DLD1 (cell line): Measurements from ENCODE around the gene TTLL13.

Experiments
- in situ Hi-C: cut with HindIII; loops from 2 replicates; pipeline ENCODE4 v1.10.0; 2017; ENCODE audit warnings: low sequenced_read_pairs

Gene TTLL13

DNA sequence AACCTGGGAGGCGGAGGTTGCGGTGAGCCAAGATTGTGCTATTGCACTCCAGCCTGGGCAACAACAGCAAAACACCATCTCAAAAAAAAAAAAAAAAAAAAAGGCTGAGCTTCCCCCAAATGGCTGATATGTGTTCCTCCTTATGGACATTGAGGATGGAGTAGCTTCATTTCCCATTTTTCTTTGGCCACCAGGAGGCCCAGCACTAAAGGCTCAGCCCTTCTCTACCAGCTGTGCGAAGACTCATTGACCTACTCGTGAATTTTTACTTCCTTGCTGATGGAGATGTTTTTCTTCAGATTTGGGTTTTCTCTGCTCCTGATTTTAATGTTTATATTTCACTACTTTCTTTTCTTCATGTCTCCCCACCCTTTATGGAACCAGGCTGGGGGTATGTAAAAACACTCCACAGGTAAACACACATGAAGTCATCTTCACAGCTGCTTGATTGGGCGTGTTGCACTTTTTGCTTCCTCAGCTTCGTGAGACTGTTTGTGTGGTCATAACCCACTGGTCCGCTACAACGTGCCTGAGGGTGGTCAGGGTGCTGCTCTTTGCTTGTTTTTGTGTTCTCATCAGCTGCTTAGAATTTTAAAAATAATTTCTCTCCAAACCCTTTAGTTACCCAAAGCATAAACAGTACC lies 34.7 kb upstream of the TTLL13 start:
- in situ Hi-C loops = loop anchor here (10.0 kb wide), 1 partner anchor 70 kb away; no protein-coding TSS in a partner anchor

DNA sequence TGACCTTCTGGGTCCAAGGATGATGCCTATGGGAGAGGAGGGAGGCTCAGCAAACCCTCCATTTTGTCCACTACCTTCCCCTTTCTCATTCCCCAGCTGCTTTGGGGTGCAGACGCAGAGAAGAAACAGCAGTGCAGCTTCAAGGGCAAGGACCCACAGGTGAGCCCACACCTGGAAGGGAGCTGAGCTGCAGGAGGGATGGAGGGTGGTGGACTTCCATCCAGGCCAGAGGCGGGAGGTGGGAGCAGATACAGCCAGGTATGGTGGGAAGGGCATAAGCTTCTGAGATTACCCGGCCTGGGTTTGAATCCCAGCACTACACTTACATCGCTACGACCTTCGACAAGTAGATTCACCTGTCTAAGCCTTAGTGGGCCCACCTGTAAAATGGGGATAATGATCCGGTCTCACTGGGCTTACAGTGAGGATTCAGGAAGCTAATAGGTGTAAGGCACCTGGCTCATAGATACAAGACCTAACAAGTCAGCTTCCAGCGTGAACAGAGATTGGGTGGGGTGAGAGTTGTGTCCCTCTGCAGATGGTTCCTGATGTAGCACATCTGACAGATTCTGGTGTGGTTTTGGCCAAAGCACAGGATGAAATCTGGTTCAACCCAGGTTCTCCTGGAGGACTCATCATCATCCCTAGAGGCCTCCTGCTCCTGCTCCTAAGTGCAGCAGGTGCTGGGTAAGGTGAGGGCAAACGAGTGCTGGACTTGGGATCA lies 31.5 kb upstream of the TTLL13 start:
- in situ Hi-C loops = loop anchor here (10.0 kb wide), 1 partner anchor 73 kb away; no protein-coding TSS in a partner anchor

- in situ Hi-C loops = loop anchor here (10.0 kb wide), 1 partner anchor 75 kb away; no protein-coding TSS in a partner anchor
Observed at GRCh38 chr15:90219421-90220141, 29.8 kb upstream of the TTLL13 start.

DNA sequence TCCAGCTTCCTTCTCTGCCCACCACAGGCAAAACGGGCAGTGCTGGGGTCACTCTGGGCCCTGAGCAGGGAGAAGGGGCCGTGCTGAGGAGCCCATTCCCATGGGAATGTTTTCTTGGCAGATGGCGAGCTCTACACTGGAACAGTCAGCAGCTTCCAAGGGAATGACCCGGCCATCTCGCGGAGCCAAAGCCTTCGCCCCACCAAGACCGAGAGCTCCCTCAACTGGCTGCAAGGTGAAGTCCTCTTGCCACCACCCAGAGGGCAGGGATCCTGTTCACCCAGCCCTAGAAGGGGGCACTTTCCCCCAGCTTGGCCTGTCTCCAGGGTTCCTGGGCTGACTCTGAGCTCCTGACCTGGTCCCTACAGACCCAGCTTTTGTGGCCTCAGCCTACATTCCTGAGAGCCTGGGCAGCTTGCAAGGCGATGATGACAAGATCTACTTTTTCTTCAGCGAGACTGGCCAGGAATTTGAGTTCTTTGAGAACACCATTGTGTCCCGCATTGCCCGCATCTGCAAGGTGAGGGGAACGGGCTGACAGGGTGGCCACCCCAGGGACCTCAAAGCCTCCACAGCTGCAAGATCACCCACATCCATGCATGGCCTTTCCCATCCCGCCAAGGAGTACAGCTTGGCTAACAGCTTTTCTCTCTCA lies 28.0 kb upstream of the TTLL13 start:
- in situ Hi-C loops = no loop called here

GRCh38 chr15:90222547-90222946 lies 26.8 kb upstream of the TTLL13 start:
- in situ Hi-C loops = no loop called here

DNA sequence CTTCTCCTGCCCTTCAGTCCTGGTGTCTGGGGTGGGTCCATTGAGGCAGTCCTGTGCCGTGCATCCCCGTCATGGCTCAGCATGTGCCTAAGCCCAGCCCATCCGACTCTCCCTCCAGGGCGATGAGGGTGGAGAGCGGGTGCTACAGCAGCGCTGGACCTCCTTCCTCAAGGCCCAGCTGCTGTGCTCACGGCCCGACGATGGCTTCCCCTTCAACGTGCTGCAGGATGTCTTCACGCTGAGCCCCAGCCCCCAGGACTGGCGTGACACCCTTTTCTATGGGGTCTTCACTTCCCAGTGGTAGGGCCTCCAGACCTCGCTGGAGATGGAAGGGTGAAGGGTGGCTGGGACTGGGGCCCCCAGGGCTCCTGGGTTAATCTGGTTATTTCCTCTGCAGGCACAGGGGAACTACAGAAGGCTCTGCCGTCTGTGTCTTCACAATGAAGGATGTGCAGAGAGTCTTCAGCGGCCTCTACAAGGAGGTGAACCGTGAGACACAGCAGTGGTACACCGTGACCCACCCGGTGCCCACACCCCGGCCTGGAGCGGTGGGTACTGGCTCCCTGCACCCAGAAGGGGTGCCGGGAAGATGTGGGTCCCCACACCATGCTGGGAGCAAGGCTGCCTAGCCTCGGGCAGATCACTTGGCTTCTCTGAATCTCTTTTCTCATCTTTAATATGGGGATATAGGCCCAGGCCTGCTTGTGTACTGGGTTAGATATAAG lies 25.8 kb upstream of the TTLL13 start:
- in situ Hi-C loops = no loop called here

GRCh38 chr15:90225047-90225446 lies 24.3 kb upstream of the TTLL13 start:
- in situ Hi-C loops = no loop called here

GRCh38 chr15:90225504-90226234 lies 23.7 kb upstream of the TTLL13 start:
- in situ Hi-C loops = no loop called here

DNA sequence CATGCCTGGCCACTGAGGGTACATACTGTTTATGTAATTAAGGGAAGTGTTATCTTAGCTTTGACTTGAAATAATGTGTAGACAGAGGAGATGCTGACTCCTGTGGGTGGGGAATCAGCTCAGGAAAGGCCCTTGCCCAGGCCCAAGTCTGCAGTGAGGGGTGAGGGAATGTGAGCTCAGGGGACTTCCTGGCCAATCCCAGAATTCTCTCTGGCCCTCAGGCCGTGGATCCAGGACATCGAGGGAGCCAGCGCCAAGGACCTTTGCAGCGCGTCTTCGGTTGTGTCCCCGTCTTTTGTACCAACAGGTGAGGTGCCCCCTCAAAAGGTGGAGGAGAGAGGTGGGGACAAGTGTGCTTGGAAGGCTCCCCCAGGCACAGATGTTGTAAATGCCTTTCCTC lies 22.0 kb upstream of the TTLL13 start:
- in situ Hi-C loops = no loop called here

- in situ Hi-C loops = no loop called here
Observed at GRCh38 chr15:90227816-90228772, 21.3 kb upstream of the TTLL13 start.

GRCh38 chr15:90228960-90229359 lies 20.4 kb upstream of the TTLL13 start:
- in situ Hi-C loops = no loop called here

- in situ Hi-C loops = no loop called here
Observed at GRCh38 chr15:90230071-90230494, 19.3 kb upstream of the TTLL13 start.

- in situ Hi-C loops = no loop called here
Observed at GRCh38 chr15:90230610-90231009, 18.7 kb upstream of the TTLL13 start.

- in situ Hi-C loops = no loop called here
Observed at GRCh38 chr15:90231028-90232017, 18.0 kb upstream of the TTLL13 start.

DNA sequence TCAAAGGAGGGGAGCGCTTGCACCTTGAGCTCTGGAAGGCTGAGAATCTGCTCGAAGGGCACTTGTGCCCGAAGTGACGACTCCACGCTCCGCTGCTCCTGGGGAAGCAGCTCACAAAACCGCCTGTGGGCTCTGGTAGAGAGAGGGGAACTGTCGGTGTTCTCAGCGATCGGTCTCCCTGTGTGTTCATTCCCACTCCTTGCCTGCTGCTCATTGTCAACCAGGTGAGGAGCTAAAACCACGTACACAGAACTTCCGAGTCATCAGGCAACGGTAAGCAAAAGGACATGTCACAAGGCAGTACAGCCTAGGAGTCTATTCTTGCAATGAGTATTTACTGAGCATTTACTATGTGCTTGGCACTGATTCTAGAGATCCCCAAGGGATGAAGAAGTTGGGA lies 17.2 kb upstream of the TTLL13 start:
- in situ Hi-C loops = no loop called here

DNA sequence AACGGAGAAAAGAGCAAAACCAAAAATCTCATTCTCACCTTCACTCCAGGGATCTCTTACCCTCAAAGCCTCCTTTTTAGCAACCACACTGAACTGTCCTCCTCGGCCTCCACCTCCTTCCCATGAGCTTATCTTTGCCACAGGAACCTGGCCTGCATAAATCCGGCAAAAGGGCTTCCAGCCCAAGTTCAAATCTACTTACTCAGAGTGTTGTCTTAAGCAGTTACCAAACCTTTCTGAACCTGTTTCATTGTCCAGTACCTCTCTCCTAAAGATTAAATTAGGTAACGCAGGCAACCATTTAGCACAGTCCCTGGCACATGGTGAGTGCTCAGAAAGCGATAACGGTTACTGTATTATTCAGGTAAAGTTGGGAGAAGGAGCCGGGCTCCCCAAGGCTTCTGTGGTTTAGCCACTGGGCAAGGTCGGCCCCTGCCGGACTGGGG lies 16.4 kb upstream of the TTLL13 start:
- in situ Hi-C loops = no loop called here

GRCh38 chr15:90233387-90234095 lies 15.8 kb upstream of the TTLL13 start, which contains the start of gene CIB1:
Gene CIB1, minus strand, starts transcription at chr15:90233941. Its CDS starts 56 bp downstream, at chr15:90233885.
- in situ Hi-C loops = no loop called here
